GM19240 (cell line): ENCODE measurements around the gene TNFRSF17.

Source experiments
- DNase-seq: peaks from one replicate; pipeline ENCODE4 v3.0.0; 2011; ENCODE audit warnings: low spot score; ENCODE audit not compliant: insufficient read length

Gene TNFRSF17

DNA sequence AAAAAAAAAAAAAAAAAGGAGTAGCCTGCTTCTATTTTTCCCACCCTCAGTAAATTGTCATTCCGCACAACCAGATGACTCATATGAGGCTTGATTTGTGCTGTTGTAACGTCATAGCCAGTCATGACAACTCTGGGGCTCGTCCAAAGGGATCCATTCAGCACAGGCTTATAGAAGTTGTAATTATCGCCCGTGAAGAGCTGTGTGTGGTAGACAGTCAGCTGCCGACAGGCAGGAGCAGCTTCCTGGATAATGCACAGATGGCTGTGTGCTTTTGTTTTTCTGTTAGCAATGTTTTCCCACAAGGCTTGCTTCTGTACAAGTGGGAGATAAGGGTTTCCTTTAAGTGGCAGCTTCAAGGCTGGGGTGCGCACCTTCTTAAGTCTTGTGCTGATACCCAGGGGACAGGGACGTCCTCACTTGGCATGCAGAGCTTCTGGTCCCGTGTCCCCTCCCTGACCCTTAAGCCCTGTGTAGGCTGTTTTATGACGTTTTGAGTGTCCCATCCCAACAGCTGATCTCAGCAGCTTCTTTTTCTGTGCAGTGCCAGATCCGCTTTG is 37.5 kb downstream of the TNFRSF17 start:
- no peak for DNase-seq

DNA sequence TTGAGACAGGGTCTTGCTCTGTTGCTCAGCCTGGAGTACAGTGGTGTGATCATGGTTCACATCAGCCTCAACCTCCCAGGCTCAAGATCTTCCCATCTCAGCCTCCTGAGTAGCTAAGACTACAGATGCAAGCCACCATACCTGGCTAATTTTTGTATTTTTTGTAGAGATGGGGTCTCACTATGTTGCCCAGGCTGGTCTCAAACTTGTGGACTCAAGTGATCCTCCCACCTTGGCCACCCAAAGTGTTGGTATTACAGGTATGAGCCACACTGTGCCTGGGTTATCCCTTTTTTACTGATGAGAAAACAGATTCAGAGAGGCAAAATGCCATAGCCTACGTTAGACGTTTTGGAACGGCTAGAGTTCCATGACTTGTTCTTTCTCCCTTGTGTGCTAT is 41.6 kb downstream of the TNFRSF17 start:
- DNase-seq = no peak

DNA sequence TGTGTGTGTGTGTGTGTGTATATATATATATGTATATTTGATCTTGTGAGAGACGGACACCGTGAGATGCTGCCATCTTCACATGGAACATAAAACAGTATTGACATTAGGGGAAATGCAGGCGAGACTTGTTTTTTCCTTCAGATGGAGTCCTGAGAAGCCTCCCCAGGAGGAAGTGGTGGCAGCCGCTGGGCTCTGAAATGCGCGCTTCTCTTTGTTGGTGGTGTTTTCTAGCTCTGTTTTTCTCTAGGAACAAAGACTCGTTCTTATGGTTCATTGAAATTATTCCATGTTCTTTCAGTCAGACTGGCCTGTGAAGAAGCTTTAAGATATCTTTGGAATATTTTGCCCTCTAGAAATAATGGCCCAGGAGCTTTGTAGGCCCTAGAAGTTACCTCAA is 44.5 kb downstream of the TNFRSF17 start:
- DNase-seq = no peak

DNA sequence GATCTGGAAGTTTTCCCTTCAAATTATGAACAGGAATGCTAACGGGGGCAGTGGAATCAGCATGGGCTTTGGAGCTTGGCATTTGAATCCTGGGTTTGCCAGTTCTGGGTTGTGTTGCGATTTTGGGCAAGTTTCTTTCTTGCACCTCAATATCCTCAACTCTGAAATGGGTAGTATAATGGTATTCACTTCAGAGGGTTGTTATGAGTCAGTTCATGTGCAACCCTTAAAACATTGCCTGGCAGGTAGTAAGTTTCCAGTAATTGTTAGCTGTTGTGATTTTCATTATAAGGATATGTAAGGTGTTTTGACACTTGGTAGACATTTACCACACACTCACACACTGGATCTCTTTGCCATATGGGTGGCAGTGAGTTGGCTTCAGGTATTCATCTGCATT is 44.9 kb downstream of the TNFRSF17 start:
- DNase-seq = no peak

DNA sequence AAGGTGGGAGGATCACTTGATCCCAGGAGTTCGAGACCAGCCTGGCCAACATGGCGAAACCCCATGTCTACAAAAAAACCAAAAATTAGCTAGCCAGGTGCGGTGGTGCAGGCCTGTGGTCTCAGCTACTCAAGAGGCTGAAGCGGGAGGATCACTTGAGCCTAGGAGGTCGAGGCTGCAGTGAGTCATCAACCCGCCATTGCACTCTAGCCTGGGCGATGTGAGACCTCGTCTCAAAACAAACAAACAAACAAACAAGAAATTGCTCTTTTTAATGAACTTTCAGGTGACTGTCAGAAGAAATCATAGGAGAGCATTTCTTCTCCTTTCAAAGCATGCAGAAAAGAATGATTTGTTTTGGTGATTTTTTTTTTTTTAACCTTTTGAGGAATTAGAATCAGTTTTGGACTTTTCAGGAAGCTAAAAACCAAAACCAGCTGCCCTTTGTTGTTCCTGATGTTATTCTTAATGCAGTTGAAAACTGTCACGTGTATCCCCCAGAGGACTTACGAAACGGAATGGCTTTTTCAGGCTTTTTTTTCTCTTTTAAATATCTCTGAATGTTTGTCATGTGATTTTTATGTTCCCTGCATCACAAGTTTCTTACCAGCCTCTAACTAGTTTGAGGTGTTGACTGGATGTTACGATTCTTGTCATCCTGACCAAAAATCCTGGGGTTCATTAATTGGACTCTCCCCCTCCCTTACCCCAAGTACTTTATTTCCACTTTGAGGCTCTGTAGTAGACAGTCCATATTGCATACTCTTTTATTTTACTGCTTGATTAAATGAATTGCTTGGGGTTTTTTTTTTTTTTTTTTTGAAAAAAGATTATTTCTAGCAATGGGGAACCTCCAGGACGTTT is 45.6 kb downstream of the TNFRSF17 start:
- no peak for DNase-seq

DNA sequence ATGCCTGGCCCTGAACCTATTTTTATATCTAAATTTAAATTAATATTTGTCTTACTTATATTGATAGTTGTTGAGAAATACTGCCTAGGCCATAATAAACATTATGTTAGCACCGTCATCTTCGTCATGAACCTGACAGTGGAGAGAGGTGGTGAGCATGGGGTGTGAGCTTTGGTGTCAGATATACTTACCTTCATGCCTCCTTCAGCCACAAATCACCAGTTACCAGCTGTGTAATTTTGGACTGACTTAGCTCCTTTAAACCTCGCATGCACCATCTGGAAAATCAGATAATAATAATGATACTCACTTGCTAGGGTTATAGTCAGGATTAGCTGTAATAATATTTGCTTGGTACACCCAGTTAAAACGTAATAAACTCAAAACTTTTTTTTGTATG is 46.6 kb downstream of the TNFRSF17 start:
- DNase-seq = no peak

DNA sequence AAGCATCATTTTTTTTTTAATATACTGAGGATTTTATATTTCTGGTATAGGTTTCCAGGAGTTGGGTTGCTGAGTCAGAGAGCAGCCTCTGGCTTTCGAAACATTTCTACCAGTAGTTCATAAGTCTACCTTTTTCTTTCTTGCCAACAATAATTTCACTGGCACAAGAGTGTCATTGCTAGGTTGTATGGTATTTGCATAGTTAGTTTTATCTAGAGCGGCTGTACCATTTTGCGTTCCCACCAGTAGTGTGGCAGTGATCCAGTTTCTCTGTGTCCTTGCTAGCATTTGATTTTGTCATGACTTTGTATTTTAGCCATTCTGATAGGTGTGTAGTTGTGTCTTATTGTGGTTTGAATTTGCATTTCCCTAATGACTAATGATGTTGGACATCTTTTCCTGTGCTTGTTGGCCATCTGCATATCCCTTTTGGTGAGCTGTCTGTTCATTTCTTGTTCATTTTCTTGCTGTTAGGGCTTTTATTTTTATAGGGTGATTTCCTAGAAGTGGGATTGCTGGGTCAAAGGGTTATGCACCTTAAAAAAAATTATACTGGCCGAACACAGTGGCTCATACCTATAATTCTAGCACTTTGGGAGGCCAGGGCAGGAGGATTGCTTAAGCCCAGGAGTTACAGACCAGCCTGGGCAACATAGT is 51.4 kb downstream of the TNFRSF17 start:
- no peak for DNase-seq

DNA sequence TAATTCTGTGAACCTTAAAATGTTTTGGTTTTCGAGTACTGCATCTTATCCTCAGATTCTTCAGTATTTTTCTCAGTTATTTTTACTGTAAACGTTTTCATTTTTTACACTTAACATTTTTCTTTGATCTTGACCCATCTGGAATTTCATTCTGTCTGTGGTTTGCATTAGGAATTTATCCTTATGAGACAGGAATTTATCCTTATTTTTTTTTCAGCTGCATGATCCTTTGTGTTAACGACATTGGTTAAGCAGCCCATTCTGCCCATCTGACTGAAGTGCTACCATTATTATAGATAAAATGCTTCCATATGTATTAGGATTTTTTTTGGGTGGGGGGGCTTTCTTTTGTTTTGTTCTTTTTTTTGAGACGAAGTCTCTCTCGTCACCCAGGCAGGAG is 52.5 kb downstream of the TNFRSF17 start:
- DNase-seq = no peak
